A673 (cell line): ENCODE measurements around the gene MAN2B2. TPM values are rescaled to one million over a fixed set of nuclear protein-coding genes. Genes with fewer than 3 reads are reported as not detected.

Experiments used
- BruUV-seq: library from RNA; stranded (reverse); fragments of 400-500 nt; replicated peaks from 2 replicates; lab custom pipeline; 2021; lab: Mats Ljungman, UMichigan
- CTCF ChIA-PET: fragments of 300-600 bp; sonication (Branson Sonifier 250); formaldehyde crosslinking; loops from one replicate; lab custom pipeline; 2022; ENCODE audit warnings: antibody characterized with exemption; lab: Charles Lee
- POLR2A ChIA-PET: fragments of 300-600 bp; sonication (Branson Sonifier 250); formaldehyde crosslinking; loops from one replicate; lab custom pipeline; 2022; ENCODE audit warnings: antibody characterized with exemption; ENCODE audit not compliant: low non-redundant PET; lab: Charles Lee
- DNase-seq: peaks from one replicate; pipeline ENCODE4 v3.0.0-alpha.2; 2015; ENCODE audit warnings: low spot score
- H3K27ac ChIP-seq: fragments of 200-600 bp; sonication (generic); 2 replicates; pipeline ENCODE4 v1.5.1; 2016; ENCODE audit warnings: mixed run types, low read depth, mild to moderate bottlenecking, mixed read lengths, antibody characterized with exemption, low read length; ENCODE audit not compliant: poor library complexity, severe bottlenecking
- H3K27me3 ChIP-seq: fragments of 200-600 bp; sonication (generic); replicated peaks from 2 replicates; pipeline ENCODE4 v1.6.1; 2017; ENCODE audit warnings: mixed run types, low read depth, mild to moderate bottlenecking, mixed read lengths, antibody characterized with exemption, low read length; ENCODE audit not compliant: insufficient read depth, poor library complexity
- H3K36me3 ChIP-seq: fragments of 200-600 bp; sonication (generic); 2 replicates; pipeline ENCODE4 v1.6.1; 2016; ENCODE audit warnings: mixed run types, mild to moderate bottlenecking, mixed read lengths, antibody characterized with exemption, low read length; ENCODE audit not compliant: insufficient read depth, poor library complexity, severe bottlenecking
- H3K4me1 ChIP-seq: fragments of 200-600 bp; sonication (generic); 2 replicates; pipeline ENCODE4 v1.6.1; 2017; ENCODE audit warnings: mixed run types, mild to moderate bottlenecking, mixed read lengths, antibody characterized with exemption, low read length; ENCODE audit not compliant: insufficient read depth, poor library complexity, severe bottlenecking
- H3K4me3 ChIP-seq: fragments of 200-600 bp; sonication (generic); 2 replicates; pipeline ENCODE4 v1.5.1; 2016; ENCODE audit warnings: low read depth, mixed run types, mild to moderate bottlenecking, mixed read lengths, low read length; ENCODE audit not compliant: poor library complexity, severe bottlenecking
- H3K9me3 ChIP-seq: fragments of 200-600 bp; sonication (generic); 2 replicates; pipeline ENCODE4 v1.6.1; 2016; ENCODE audit warnings: mixed run types, low read depth, mild to moderate bottlenecking, mixed read lengths, antibody characterized with exemption, low read length; ENCODE audit not compliant: poor library complexity, severe bottlenecking
- CTCF ChIP-seq: fragments of 300-800, 200-600 bp; sonication (generic); conservative IDR thresholded peaks from 2 replicates; pipeline ENCODE4 v1.5.1; 2017; ENCODE audit warnings: low read depth, mild to moderate bottlenecking, antibody characterized with exemption, low read length, moderate library complexity, mixed read lengths
- EZH2 ChIP-seq: fragments of 200-600 bp; sonication (generic); IDR thresholded peaks from 2 replicates; pipeline ENCODE4 v1.6.1; 2017; ENCODE audit warnings: borderline replicate concordance, low read depth, mild to moderate bottlenecking, mixed read lengths, antibody characterized with exemption, low read length; ENCODE audit not compliant: poor library complexity, severe bottlenecking
- intact Hi-C: fragments of 100-400 bp; cut with micrococcal nuclease; formaldehyde crosslinking; loops from one replicate; pipeline ENCODE4 v1.10.0; 2022; ENCODE audit not compliant: unreplicated experiment
- total RNA-seq: library from RNA; stranded (reverse); gene quantifications from 2 replicates; pipeline ENCODE4 v1.2.3, GENCODE V29; 2021

The MAN2B2 gene
- total RNA-seq, 1 experiment from 2014 or later = 14.9 TPM

- Histone ChIP-seq H3K9me3 (no peaks in the 10 kb centered on the region), H3K4me1 (peaks cover 6% of the 10 kb centered on the region), H3K36me3 (no peaks in the 10 kb centered on the region), H3K4me3 (peak overlapping the region; percentile 23), H3K27me3 (peaks cover 61% of the 10 kb centered on the region), H3K27ac (no peak overlapping the region)
- ChIA-PET CTCF (no interaction called here), POLR2A (no interaction called here)
- DNase-seq = no peak
- TF ChIP-seq CTCF = no peak
- peak; percentile 34 for TF ChIP-seq EZH2
- intact Hi-C loops = no loop called here
- no TSS peak for BruUV-seq
Observed at GRCh38 chr4:6563935-6564645, 10.9 kb upstream of the MAN2B2 start.

- intact Hi-C loops = no loop called here
- Histone ChIP-seq H3K27ac (no peak overlapping the region), H3K36me3 (no peaks in the 10 kb centered on the region), H3K9me3 (no peaks in the 10 kb centered on the region), H3K4me3 (no peak overlapping the region), H3K4me1 (peaks cover 6% of the 10 kb centered on the region), H3K27me3 (peaks cover 44% of the 10 kb centered on the region)
- TF ChIP-seq CTCF = no peak
- no peak for TF ChIP-seq EZH2
- CTCF ChIA-PET = no interaction called here
- POLR2A ChIA-PET = no interaction called here
- no TSS peak for BruUV-seq
- DNase-seq = no peak
Observed at GRCh38 chr4:6565691-6566390, 9.1 kb upstream of the MAN2B2 start.

- TF ChIP-seq EZH2 (no peak), CTCF (no peak)
- no TSS peak for BruUV-seq
- Histone ChIP-seq H3K36me3 (no peaks in the 10 kb centered on the region), H3K27me3 (peaks cover 36% of the 10 kb centered on the region), H3K4me1 (peaks cover 6% of the 10 kb centered on the region), H3K4me3 (no peak overlapping the region), H3K9me3 (no peaks in the 10 kb centered on the region), H3K27ac (no peak overlapping the region)
- ChIA-PET CTCF (no interaction called here), POLR2A (no interaction called here)
- intact Hi-C loops = no loop called here
- DNase-seq = no peak
Observed at GRCh38 chr4:6566391-6567190, 8.4 kb upstream of the MAN2B2 start.
